GM18858 (cell line): ENCODE data around the gene IL13RA1.
"Not testable (repeated sequence)": the region's sequence is repeated elsewhere in the genome, so short reads cannot be mapped to it uniquely, and the experiment has no call there.

Experiments used
- ATAC-seq: cut with Tn5 transposase; IDR thresholded peaks from one replicate; pipeline ENCODE4 v1.9.1; 2021; ENCODE audit not compliant: unreplicated experiment

Gene IL13RA1

DNA sequence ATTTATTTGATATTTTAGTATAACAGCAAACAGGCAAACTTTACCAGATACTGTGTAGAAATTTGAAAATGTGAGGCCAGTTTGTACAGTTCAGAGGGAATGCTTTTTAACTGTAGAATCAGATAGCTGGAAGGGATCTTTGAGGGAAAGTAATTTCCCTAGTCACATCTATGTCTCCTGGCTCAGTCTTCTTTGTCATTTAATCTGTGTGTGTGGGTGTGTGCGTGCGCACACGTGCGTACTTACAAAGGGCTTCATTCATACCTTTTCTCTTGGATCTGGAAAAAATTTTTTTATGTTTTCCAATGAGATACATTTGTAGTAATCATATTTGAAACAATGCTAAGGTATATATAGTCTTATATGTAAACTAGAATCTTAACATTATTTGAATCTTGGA is 44.6 kb downstream of the IL13RA1 start:
- ATAC-seq, result no peak

DNA sequence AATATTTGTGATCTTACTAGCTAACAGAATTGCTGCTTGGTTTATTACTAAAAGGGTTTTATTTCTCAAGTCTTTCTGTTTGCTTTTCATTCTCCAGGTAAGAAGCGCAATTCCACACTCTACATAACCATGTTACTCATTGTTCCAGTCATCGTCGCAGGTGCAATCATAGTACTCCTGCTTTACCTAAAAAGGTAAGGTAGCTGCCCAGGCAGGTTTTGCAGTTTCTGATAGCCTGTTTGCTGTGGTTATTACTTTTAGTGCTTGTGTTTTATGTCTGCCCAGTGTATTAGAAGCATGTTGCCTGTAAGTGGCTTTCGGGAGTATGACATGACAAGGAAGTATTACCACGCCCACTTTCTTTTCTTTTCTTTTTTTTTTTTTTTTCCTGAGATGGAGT is 46.4 kb downstream of the IL13RA1 start:
- no peak for ATAC-seq

DNA sequence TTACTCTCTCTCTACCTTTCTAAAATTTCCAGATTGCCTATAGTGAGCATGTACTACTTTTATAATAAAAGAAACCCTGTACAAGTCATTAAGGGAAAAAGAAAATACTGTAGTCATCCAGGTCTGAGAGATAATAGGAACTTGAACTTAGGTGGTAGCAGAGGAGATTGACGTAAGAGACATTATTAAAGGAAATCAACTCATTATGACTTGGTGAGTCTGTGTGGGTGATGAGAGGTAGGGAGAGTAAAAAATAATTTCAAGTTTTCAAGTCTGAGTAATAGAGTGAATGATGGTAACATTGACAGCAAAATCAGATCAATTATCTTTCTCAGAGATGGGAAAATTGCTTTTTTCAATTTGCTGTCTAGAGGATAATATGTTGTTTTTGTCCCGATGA is 52.2 kb downstream of the IL13RA1 start:
- ATAC-seq, result no peak

DNA sequence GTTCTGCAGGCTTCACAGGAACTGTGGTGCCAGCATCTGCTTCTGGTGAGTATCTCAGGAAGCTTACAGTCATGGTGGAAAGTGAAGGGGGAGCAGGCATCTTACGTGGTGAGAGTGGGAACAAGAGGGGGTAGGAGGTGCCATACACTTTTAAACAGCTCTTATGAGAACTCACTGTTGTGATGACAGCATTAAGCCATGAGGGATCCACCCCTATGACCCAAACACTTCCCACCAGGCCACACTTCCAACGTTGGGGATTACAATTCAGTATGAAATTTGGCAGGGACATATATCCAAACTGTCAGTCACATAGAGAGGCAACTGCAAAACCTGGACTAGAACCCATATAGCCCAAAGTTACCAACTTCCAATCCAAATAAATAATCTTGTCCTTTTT is 53.1 kb downstream of the IL13RA1 start:
- ATAC-seq, result no peak

DNA sequence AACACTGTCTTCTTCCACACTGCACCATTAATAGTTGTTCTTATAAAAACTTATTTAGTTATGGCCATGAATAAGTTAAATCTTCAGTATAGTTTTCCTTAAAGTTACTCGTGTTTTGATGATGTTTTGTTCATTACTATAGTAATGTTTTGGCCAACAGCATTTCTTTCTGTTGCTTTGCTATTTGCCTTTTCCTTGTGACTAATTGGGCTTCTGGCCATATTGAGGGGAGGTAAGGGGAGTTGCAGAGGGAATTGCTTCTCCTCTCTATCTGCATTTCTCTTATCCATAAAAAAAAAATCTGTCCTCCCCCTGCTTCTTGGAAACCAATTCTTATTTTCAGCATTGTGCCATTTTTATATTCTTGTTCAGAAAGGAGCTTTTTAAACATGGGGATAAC is 53.5 kb downstream of the IL13RA1 start:
- ATAC-seq, result no peak

DNA sequence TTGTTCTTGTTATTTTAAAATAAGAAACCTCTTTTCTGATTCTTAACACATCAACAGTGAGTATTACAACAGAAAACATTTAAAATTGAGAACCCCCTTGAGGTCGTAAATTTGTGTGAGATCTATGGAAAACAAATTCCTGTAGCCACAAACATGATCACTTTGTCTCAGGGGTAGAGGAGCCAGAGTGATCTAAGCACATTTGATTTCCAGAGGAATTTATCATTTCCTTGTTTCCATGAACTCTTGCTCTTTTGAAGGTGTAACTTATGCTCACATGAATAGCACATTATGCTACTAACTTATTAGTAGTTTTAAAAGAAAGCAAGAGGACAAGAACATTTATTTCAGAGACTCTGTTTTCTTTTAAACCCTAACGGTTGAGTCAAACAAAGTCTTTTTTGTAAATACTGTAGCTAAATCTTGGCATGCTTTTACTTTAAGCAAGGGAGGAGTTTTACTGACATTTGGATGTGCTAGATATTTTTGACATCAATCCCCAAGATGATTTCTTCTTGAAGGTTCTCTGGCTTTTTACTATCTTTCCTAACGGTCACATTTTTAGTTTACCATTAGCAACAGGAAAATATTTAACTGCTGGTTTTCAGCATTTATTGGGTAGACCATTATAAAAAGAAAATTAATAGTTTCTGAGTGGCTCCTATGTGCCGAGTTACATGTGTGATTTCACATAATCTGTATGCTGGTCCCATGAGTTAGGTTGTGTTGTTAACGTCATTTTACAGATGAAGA is 68.3 kb downstream of the IL13RA1 start:
- no peak for ATAC-seq

DNA sequence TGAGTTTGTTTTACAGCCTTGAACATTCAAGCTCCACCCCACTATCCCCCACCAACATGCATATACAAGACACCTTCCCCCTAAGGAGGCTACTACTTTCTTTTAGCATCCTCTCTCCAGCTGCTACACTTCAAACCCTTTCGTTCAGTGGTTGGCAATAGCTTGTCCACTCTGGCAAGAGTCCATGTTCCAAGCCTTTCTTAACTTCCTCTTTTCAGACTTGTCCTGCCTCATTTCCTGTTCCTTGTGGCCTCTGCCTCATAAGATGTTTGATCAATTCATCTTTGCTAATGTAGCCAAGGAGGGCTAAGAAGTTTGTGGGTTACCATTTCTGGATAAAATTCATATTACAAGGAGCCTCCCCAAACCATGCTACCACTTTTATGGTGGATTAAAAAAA is 75.5 kb downstream of the IL13RA1 start:
- ATAC-seq, result no peak

DNA sequence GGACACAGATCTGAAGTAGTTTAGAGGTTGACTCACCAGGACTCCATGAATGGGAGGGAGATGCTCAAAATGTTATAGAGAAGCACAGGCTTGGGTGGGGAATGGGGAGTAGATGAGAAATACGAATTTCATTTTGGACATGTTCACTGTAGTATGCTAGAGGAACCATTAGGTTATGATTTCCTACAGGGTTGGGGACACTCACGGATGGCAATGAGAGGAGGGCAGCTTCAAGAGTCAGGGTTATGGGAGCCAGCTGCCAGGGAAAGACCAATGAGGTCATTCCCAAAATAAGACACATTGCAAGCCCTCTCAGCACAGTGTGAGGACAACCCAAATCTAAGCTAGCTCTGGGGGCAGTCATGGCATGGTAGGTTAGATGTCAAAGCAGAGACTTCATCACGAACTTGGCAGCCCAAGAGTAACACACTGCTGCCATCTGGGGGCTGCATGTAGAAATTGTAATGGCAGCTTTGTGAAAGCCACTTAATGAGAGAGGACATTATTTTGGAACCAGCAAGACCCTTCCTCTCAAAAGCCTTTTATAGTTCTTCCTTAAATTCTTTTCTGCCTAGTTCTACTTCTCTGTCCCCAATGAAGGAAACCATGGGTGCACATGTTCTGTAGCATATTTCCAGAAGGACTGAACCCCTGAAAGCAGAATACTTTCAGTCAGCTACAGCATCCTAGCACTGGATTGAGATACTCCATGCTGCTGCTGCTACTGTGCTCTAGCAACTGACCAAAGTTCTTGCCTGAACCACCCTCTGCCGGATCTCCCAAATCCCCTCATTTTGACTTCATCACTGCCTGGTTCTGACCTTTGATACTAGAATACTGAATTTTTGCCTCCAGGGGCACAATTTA is 80.0 kb downstream of the IL13RA1 start:
- ATAC-seq, result no peak

DNA sequence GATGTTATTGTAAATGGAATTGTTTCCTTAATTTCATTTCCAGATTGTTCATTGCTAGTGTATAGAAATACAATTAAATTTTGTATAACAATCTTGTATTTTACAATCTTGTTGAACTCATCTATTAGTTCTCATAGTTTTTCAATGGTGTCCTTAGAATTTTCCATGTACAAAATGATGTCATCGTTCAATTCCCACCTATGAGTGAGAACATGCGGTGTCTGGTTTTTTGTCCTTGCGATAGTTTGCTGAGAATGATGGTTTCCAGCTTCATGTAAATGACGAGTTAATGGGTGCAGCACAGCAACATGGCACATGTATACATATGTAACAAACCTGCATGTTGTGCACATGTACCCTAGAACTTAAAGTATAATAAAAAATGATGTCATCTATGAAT is 89.9 kb downstream of the IL13RA1 start:
- not testable (repeated sequence) for ATAC-seq

DNA sequence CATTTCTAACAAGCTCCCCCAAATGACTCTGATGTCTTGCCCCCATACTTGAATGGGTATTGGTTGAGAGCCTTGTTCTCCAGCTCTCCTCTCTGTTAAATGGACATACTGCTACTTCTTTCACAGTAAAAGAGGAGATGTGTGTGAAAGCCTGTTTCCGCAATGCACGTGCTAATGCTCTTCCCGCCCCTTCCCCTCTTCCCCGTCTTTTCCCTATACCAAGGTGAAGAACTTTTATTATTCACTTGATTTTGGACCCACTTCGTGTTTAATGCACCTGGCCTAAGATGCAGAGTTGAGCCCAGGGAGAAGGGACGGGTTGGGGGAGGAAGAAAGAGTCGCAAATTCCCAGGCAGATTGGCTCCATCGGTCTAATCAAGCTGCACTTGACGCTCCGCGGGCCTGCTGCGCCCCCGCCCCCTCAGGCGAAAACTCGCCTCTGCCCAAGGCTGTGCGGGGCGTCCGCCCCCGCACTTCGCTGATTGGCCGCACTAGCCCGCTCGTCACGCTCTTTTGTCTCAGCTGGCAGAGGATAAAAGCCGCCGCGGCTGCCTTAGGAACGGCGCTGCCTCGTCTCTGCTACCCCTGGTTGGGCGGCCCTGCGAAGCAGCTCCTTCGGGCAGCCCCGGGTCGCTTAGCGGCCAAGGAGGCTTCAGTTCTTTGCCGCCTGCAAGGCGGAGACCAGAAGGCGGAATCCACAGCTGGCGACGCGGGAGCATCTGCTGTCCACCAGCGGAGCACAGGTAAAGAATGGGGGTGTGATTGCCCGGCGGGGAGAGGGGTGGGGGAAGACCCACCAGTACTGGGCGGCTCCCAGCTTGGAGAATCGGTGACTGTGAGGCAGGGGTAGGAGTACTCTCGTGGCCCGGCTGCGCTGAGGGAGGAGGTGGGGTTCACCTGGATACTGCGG is 96.1 kb downstream of the IL13RA1 start, which contains the start of gene ZCCHC12:
ZCCHC12 (plus strand) TSS at position 562 of the 910 bp plus-strand sequence. CDS start 1,421 bp downstream, outside the sequence.
- no peak for ATAC-seq

DNA sequence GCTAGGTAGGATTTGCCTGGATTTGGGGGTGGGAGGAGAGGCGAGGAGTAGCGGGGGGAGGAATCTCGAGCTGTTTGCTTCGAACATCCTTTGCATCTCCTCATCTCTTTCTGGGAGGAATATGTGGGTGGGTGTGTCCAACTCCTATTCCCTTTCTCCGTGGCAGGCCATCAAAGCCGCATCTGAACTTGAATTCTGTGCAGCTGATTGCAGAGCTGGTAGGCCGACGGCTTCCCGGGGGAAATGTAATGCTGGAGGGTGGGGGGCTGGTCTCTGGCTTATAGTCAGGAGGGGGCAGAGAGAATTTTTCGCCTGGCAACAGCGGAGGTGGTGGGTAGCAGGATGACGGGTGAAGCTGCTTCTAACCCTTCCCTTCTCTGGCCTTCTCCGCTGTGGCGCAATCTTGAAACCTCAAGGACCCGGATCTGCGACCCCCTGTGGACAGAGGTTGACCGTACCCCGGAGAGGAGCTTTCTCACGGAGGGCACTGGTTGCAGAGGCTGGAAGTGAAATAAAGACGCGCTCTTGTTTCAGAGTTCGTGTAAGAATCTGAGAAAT is 96.8 kb downstream of the IL13RA1 start:
- ATAC-seq, result no peak

DNA sequence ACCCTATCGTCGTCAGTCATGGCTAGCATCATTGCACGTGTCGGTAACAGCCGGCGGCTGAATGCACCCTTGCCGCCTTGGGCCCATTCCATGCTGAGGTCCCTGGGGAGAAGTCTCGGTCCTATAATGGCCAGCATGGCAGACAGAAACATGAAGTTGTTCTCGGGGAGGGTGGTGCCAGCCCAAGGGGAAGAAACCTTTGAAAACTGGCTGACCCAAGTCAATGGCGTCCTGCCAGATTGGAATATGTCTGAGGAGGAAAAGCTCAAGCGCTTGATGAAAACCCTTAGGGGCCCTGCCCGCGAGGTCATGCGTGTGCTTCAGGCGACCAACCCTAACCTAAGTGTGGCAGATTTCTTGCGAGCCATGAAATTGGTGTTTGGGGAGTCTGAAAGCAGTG is 97.8 kb downstream of the IL13RA1 start:
- ATAC-seq, result no peak

DNA sequence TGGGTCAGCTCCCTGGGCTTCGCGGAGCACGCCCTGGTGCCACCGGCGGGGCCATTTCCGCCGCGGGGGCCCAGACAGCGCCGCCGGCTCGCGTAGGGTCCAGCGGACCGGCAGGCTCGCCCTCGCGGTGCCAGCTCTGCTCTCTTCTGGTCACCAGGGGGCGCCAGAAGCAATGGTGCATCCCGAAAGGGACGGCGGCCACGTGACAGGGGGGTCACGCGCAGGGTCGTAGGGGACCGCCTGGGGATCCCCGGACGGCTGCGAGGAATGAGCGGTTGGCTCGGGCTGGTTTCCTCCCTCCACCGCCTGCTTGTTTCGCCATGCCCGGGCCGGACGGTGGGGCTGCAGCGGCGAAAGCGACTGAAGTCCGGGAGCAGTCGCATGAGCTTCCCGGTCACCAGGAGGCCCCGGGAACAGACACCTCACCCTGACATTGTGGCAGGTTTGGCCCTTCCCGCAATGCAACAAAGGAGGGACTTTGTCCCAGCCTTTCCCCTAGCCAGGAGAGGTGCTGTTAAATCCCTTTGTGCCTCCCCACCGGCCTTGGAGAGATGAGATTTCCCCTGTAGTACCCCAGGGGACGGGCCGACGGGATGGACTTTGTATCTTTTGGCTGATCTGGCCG is 112.0 kb downstream of the IL13RA1 start:
- ATAC-seq, result no peak
